ENCODE measurements around the gene DOCK10.
"Not testable (repeated sequence)": the region's sequence is repeated elsewhere in the genome, so short reads cannot be mapped to it uniquely, and the experiment has no call there.

The DOCK10 gene

GRCh38 chr2:224973112-224974016, 68.9 kb downstream of the DOCK10 start:
- DNase-seq: no peak

GRCh38 chr2:224971214-224971613, 71.1 kb downstream of the DOCK10 start:
- DNase-seq: peak; percentile 47

- no peak for DNase-seq
Observed at GRCh38 chr2:224970311-224970710, 72.0 kb downstream of the DOCK10 start.

- no peak for DNase-seq
Observed at GRCh38 chr2:224969633-224970260, 72.5 kb downstream of the DOCK10 start.

GRCh38 chr2:224969095-224969494, 73.2 kb downstream of the DOCK10 start:
- no peak for DNase-seq

- DNase-seq: no peak
Observed at GRCh38 chr2:224968051-224968450, 74.2 kb downstream of the DOCK10 start.

- no peak for DNase-seq
Observed at GRCh38 chr2:224966613-224967012, 75.7 kb downstream of the DOCK10 start.

GRCh38 chr2:224959556-224959955, 82.7 kb downstream of the DOCK10 start:
- DNase-seq: no peak

- no peak for DNase-seq
Observed at GRCh38 chr2:224958873-224959272, 83.4 kb downstream of the DOCK10 start.

GRCh38 chr2:224958462-224958857, 83.8 kb downstream of the DOCK10 start:
- DNase-seq: no peak

- DNase-seq: no peak
Observed at GRCh38 chr2:224957540-224958461, 84.5 kb downstream of the DOCK10 start.

- DNase-seq: peak; percentile 27
Observed at GRCh38 chr2:224956706-224957105, 85.6 kb downstream of the DOCK10 start.

GRCh38 chr2:224954980-224955379, 87.3 kb downstream of the DOCK10 start:
- DNase-seq: no peak

GRCh38 chr2:224952936-224953657, 89.2 kb downstream of the DOCK10 start:
- DNase-seq: no peak

GRCh38 chr2:224951723-224952481, 90.4 kb downstream of the DOCK10 start:
- DNase-seq: no peak

GRCh38 chr2:224948859-224949258, 93.4 kb downstream of the DOCK10 start:
- no peak for DNase-seq

GRCh38 chr2:224948005-224948404, 94.3 kb downstream of the DOCK10 start:
- DNase-seq: no peak

GRCh38 chr2:224947566-224947965, 94.7 kb downstream of the DOCK10 start:
- DNase-seq: no peak

- no peak for DNase-seq
Observed at GRCh38 chr2:224946895-224947294, 95.4 kb downstream of the DOCK10 start.

GRCh38 chr2:224944707-224945547, 97.3 kb downstream of the DOCK10 start:
- no peak for DNase-seq

- not testable (repeated sequence) for DNase-seq
Observed at GRCh38 chr2:224943601-224944041, 98.6 kb downstream of the DOCK10 start.
